H9 (cell line): Measurements from ENCODE around the gene RCSD1. TPM values are rescaled to one million over a fixed set of nuclear protein-coding genes. Genes with fewer than 3 reads are reported as not detected.

Source experiments
- DNase-seq: peaks from one replicate; pipeline ENCODE4 v3.0.0-alpha.2; 2017
- H2AFZ ChIP-seq: one replicate; pipeline ENCODE4 v1.6.1; 2013; ENCODE audit warnings: mild to moderate bottlenecking, low read length, control low read depth, moderate library complexity
- H2AK5ac ChIP-seq: 2 replicates; pipeline ENCODE4 v1.6.1; 2013; ENCODE audit warnings: low read length, control low read depth, mixed read lengths; ENCODE audit not compliant: insufficient read length
- H2BK120ac ChIP-seq: one replicate; pipeline ENCODE4 v1.6.1; 2013; ENCODE audit warnings: low read depth, mild to moderate bottlenecking, low read length, control low read depth, inconsistent platforms; ENCODE audit not compliant: poor library complexity, severe bottlenecking
- H2BK12ac ChIP-seq: 2 replicates; pipeline ENCODE4 v1.6.1; 2013; ENCODE audit warnings: low read length, control low read depth, mixed read lengths, low read depth; ENCODE audit not compliant: insufficient read length
- H2BK15ac ChIP-seq: 2 replicates; pipeline ENCODE4 v1.6.1; 2013; ENCODE audit warnings: low read depth, low read length, control low read depth
- H2BK20ac ChIP-seq: one replicate; pipeline ENCODE4 v1.6.1; 2013; ENCODE audit warnings: low read depth, mild to moderate bottlenecking, low read length, control low read depth, inconsistent platforms; ENCODE audit not compliant: poor library complexity, severe bottlenecking
- H2BK5ac ChIP-seq: 2 replicates; pipeline ENCODE4 v1.6.1; 2013; ENCODE audit warnings: low read length, control low read depth, mixed read lengths; ENCODE audit not compliant: insufficient read length
- H3K14ac ChIP-seq: 2 replicates; pipeline ENCODE4 v1.6.1; 2013; ENCODE audit warnings: low read length, control low read depth; ENCODE audit not compliant: insufficient read depth
- H3K18ac ChIP-seq: 2 replicates; pipeline ENCODE4 v1.6.1; 2013; ENCODE audit warnings: low read depth, mild to moderate bottlenecking, mixed read lengths, low read length, control low read depth; ENCODE audit not compliant: insufficient read length
- H3K23ac ChIP-seq: 2 replicates; pipeline ENCODE4 v1.6.1; 2013; ENCODE audit warnings: low read length, control low read depth, mixed read lengths, low read depth; ENCODE audit not compliant: insufficient read length
- H3K23me2 ChIP-seq: 2 replicates; pipeline ENCODE4 v1.6.1; 2013; ENCODE audit warnings: low read depth, mild to moderate bottlenecking, mixed read lengths, low read length, control low read depth; ENCODE audit not compliant: insufficient read length, poor library complexity, severe bottlenecking
- H3K27ac ChIP-seq: 2 replicates; pipeline ENCODE4 v1.5.1; 2013; ENCODE audit warnings: low read length, control low read depth, mixed read lengths, low read depth; ENCODE audit not compliant: insufficient read length
- H3K27me3 ChIP-seq: 2 replicates; pipeline ENCODE4 v1.6.1; 2013; ENCODE audit warnings: low read length, control low read depth, inconsistent platforms; ENCODE audit not compliant: insufficient read depth
- H3K4ac ChIP-seq: 2 replicates; pipeline ENCODE4 v1.6.1; 2013; ENCODE audit warnings: low read depth, mild to moderate bottlenecking, control low read depth, inconsistent platforms, low read length, moderate library complexity
- H3K4me1 ChIP-seq: 2 replicates; pipeline ENCODE4 v1.6.1; 2013; ENCODE audit warnings: low read length, control low read depth, inconsistent platforms; ENCODE audit not compliant: insufficient read depth
- H3K4me2 ChIP-seq: 2 replicates; pipeline ENCODE4 v1.6.1; 2013; ENCODE audit warnings: low read length, control low read depth, mixed read lengths; ENCODE audit not compliant: insufficient read length, insufficient read depth
- H3K56ac ChIP-seq: 2 replicates; pipeline ENCODE4 v1.6.1; 2013; ENCODE audit warnings: low read depth, mild to moderate bottlenecking, mixed read lengths, low read length, control low read depth; ENCODE audit not compliant: insufficient read length
- H3K79me1 ChIP-seq: 2 replicates; pipeline ENCODE4 v1.6.1; 2013; ENCODE audit warnings: low read depth, mild to moderate bottlenecking, moderate library complexity, low read length, control low read depth, inconsistent platforms; ENCODE audit not compliant: insufficient read depth, poor library complexity, severe bottlenecking
- H3K79me2 ChIP-seq: 2 replicates; pipeline ENCODE4 v1.6.1; 2013; ENCODE audit warnings: low read length, control low read depth, inconsistent platforms; ENCODE audit not compliant: insufficient read depth
- H3K9ac ChIP-seq: 2 replicates; pipeline ENCODE4 v1.6.1; 2013; ENCODE audit warnings: low read length, control low read depth, mixed read lengths; ENCODE audit not compliant: insufficient read length; ENCODE audit errors: extremely low read depth
- H3K9me3 ChIP-seq: one replicate; pipeline ENCODE4 v1.6.1; 2013; ENCODE audit warnings: low read depth, low read length, inconsistent platforms; ENCODE audit not compliant: control insufficient read depth
- H3T11ph ChIP-seq: one replicate; pipeline ENCODE4 v1.6.1; 2013; ENCODE audit warnings: mild to moderate bottlenecking, low read length, control low read depth, inconsistent platforms
- H4K20me1 ChIP-seq: one replicate; pipeline ENCODE4 v1.6.1; 2013; ENCODE audit not compliant: control insufficient read depth, insufficient read length, insufficient read depth
- H4K5ac ChIP-seq: 2 replicates; pipeline ENCODE4 v1.6.1; 2013; ENCODE audit warnings: low read depth, mild to moderate bottlenecking, mixed read lengths, low read length, control low read depth; ENCODE audit not compliant: insufficient read length
- H4K8ac ChIP-seq: replicated peaks from 2 replicates; pipeline ENCODE4 v1.6.1; 2013; ENCODE audit warnings: low read length, control low read depth, mixed read lengths, low read depth; ENCODE audit not compliant: insufficient read length
- H4K91ac ChIP-seq: 2 replicates; pipeline ENCODE4 v1.6.1; 2013; ENCODE audit warnings: low read depth, mild to moderate bottlenecking, moderate library complexity, mixed read lengths, low read length, control low read depth; ENCODE audit not compliant: insufficient read length
- H3K27ac Mint-ChIP-seq, 3 experiments: 2 replicates in 2 of 3; 3 replicates in 1 of 3; pipeline ENCODE4 v1.8.0; 2020 to 2021; ENCODE audit warnings: mixed read lengths in 3 of 3, mild to moderate bottlenecking in 1 of 3, moderate library complexity in 1 of 3
- H3K27me3 Mint-ChIP-seq: 2 replicates; pipeline ENCODE4 v1.8.0; 2021; ENCODE audit warnings: low read depth, mild to moderate bottlenecking, moderate library complexity, mixed read lengths
- H3K36me3 Mint-ChIP-seq, 3 experiments: 2 replicates in 2 of 3; 3 replicates in 1 of 3; pipeline ENCODE4 v1.8.0; 2020 to 2021; ENCODE audit warnings: low read depth in 3 of 3, mixed read lengths in 3 of 3; ENCODE audit not compliant: insufficient read depth in 1 of 3
- H3K4me1 Mint-ChIP-seq, 2 experiments: 2 replicates each; pipeline ENCODE4 v1.8.0; 2020; ENCODE audit warnings: mixed read lengths in 2 of 2
- H3K4me3 Mint-ChIP-seq, 2 experiments: 2 replicates in 1 of 2; 3 replicates in 1 of 2; pipeline ENCODE4 v1.8.0; 2020 to 2021; ENCODE audit warnings: mild to moderate bottlenecking in 2 of 2, mixed read lengths in 2 of 2, moderate library complexity in 1 of 2
- H3K9me3 Mint-ChIP-seq, 2 experiments: 2 replicates in 1 of 2; 3 replicates in 1 of 2; pipeline ENCODE4 v1.8.0; 2020; ENCODE audit warnings: mild to moderate bottlenecking in 2 of 2, mixed read lengths in 2 of 2, moderate library complexity in 1 of 2
- WGBS: extraction: QIAGEN DNeasy Blood & Tissue Kit; methylation state at CpG from one replicate; pipeline ENCODE4 v1.1.7; 2013; ENCODE audit warnings: missing lambda C conversion rate, low lambda C conversion rate, mixed read lengths; ENCODE audit not compliant: insufficient read length; ENCODE audit errors: extremely low coverage; 5-methylcytosine and 5-hydroxymethylcytosine counted together
- total RNA-seq: library from RNA; stranded (reverse); gene quantifications from 2 replicates; pipeline ENCODE4 v1.2.1, GENCODE V29; 2021
- TF ChIP-seq, protein P1 (sequence below): fragments of 200-600 bp; sonication (generic); conservative IDR thresholded peaks from 3 replicates; pipeline ENCODE4 v1.8.0; 2021; ENCODE audit warnings: antibody characterized with exemption, mild to moderate bottlenecking

Gene RCSD1
- total RNA-seq, 1 experiment from 2014 or later, result 0.13 TPM

DNA sequence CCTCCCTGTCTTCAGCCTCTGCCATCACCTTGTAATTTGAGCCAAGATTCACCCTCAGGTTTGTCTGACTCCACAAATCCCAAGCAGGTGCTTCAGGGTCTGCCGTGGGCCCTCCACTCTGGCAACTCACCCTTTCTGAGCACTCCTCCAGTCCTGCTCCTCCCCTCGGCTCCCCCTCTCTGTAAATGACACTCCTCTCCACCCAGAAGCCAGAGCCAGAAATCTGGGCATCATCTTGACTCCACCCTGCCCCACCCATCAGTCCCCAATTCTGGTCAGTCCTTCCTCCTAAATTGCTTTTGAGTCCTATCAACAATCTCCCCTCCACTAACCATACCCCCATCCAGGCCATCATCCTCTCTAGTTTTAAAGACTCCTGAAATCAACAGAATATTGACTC lies 40.5 kb downstream of the RCSD1 start:
- H3K79me1 ChIP-seq, result no peaks in the 10 kb centered on the region
- H3K27ac Mint-ChIP-seq, result no peak overlapping the region
- H3K4me1 Mint-ChIP-seq, result peaks cover 13% of the 10 kb centered on the region in 2 experiments
- no peak overlapping the region for H3K4me2 ChIP-seq
- no peak overlapping the region for H2BK120ac ChIP-seq
- no peak overlapping the region for H2AK5ac ChIP-seq
- H3T11ph ChIP-seq, result no peak overlapping the region
- no peak overlapping the region for H2AFZ ChIP-seq
- H2BK20ac ChIP-seq, result no peak overlapping the region
- H3K36me3 Mint-ChIP-seq, result no peaks in the 10 kb centered on the region
- H3K14ac ChIP-seq, result no peak overlapping the region
- no peaks in the 10 kb centered on the region for H3K27me3 ChIP-seq
- no peak overlapping the region for H4K8ac ChIP-seq
- no peak overlapping the region for H2BK12ac ChIP-seq
- TF ChIP-seq, protein P1, sequence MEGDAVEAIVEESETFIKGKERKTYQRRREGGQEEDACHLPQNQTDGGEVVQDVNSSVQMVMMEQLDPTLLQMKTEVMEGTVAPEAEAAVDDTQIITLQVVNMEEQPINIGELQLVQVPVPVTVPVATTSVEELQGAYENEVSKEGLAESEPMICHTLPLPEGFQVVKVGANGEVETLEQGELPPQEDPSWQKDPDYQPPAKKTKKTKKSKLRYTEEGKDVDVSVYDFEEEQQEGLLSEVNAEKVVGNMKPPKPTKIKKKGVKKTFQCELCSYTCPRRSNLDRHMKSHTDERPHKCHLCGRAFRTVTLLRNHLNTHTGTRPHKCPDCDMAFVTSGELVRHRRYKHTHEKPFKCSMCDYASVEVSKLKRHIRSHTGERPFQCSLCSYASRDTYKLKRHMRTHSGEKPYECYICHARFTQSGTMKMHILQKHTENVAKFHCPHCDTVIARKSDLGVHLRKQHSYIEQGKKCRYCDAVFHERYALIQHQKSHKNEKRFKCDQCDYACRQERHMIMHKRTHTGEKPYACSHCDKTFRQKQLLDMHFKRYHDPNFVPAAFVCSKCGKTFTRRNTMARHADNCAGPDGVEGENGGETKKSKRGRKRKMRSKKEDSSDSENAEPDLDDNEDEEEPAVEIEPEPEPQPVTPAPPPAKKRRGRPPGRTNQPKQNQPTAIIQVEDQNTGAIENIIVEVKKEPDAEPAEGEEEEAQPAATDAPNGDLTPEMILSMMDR, result no peak
- no peak overlapping the region for H3K4ac ChIP-seq
- H4K20me1 ChIP-seq, result no peaks in the 10 kb centered on the region
- no peak overlapping the region for H3K9ac ChIP-seq
- H3K18ac ChIP-seq, result no peak overlapping the region
- no peak overlapping the region for H3K4me3 Mint-ChIP-seq
- H3K79me2 ChIP-seq, result no peaks in the 10 kb centered on the region
- H3K9me3 Mint-ChIP-seq, result no peaks in the 10 kb centered on the region
- H3K4me1 ChIP-seq, result no peaks in the 10 kb centered on the region
- H2BK15ac ChIP-seq, result no peak overlapping the region
- H2BK5ac ChIP-seq, result no peak overlapping the region
- H3K56ac ChIP-seq, result no peak overlapping the region
- H3K27ac ChIP-seq, result no peak overlapping the region
- H3K9me3 ChIP-seq, result no peaks in the 10 kb centered on the region
- H3K23me2 ChIP-seq, result no peaks in the 10 kb centered on the region
- H3K23ac ChIP-seq, result no peak overlapping the region
- no peak for DNase-seq
- no peak overlapping the region for H4K5ac ChIP-seq
- peaks cover 4% of the 10 kb centered on the region for H3K27me3 Mint-ChIP-seq
- WGBS, result no CpG with 5 or more reads among the region's 2 CpGs
- H4K91ac ChIP-seq, result no peak overlapping the region
